Keratinocyte (primary cell): Measurements from ENCODE around the gene RNF182. TPM values are rescaled to one million over a fixed set of nuclear protein-coding genes. Genes with fewer than 3 reads are reported as not detected.

ENCODE experiments used
- DNase-seq: peaks from one replicate; pipeline ENCODE4 v3.0.0-alpha.2; 2011; ENCODE audit warnings: low read depth, missing footprints, low spot score
- FAIRE-seq: peaks from 2 replicates; lab custom pipeline; 2011; peaks lifted over from hg19 to GRCh38; lab: Jason Lieb, UNC
- H2AFZ ChIP-seq: 2 replicates; pipeline ENCODE4 v1.6.0; 2012; ENCODE audit warnings: low read length, control low read depth, inconsistent platforms; ENCODE audit not compliant: control insufficient read depth
- H3K27ac ChIP-seq: 2 replicates; pipeline ENCODE4 v1.5.1; 2011; ENCODE audit warnings: low read length; ENCODE audit not compliant: control insufficient read depth, insufficient read depth
- H3K27me3 ChIP-seq: 3 replicates; pipeline ENCODE4 v1.6.0; 2011; ENCODE audit warnings: low read length; ENCODE audit not compliant: control insufficient read depth, insufficient read depth; ENCODE audit errors: extremely low read depth
- H3K36me3 ChIP-seq, 2 experiments: 2 replicates in 1 of 2; 3 replicates in 1 of 2; pipeline ENCODE4 v1.5.1; 2011; ENCODE audit warnings: low read length in 2 of 2, mild to moderate bottlenecking in 1 of 2; ENCODE audit not compliant: control insufficient read depth in 2 of 2, insufficient read depth in 2 of 2; ENCODE audit errors: extremely low read depth in 1 of 2
- H3K4me1 ChIP-seq: 3 replicates; pipeline ENCODE4 v1.5.1; 2011; ENCODE audit warnings: low read length; ENCODE audit not compliant: control insufficient read depth, insufficient read depth; ENCODE audit errors: extremely low read depth
- H3K4me2 ChIP-seq: 3 replicates; pipeline ENCODE4 v1.6.0; 2011; ENCODE audit warnings: low read depth, low read length; ENCODE audit not compliant: control insufficient read depth, insufficient read depth; ENCODE audit errors: extremely low read depth
- H3K4me3 ChIP-seq, 3 experiments: fragments of 200-600 bp in 1 of 3; sonication (generic) in 1 of 3; 2 replicates in 2 of 3; 3 replicates in 1 of 3; pipeline ENCODE4 v1.5.1; 2011 to 2016; ENCODE audit warnings: low read length in 3 of 3, mild to moderate bottlenecking in 3 of 3, control low read depth in 2 of 3, inconsistent platforms in 1 of 3, low read depth in 1 of 3, mixed read lengths in 1 of 3, mixed run types in 1 of 3, moderate library complexity in 1 of 3; ENCODE audit not compliant: control insufficient read depth in 2 of 3, insufficient read depth in 2 of 3; ENCODE audit errors: extremely low read depth in 1 of 3
- H3K79me2 ChIP-seq: 2 replicates; pipeline ENCODE4 v1.6.0; 2012; ENCODE audit warnings: low read length; ENCODE audit not compliant: control insufficient read depth, insufficient read depth
- H3K9ac ChIP-seq: 3 replicates; pipeline ENCODE4 v1.6.0; 2011; ENCODE audit warnings: low read length; ENCODE audit not compliant: control insufficient read depth, insufficient read depth; ENCODE audit errors: extremely low read depth
- H3K9me1 ChIP-seq: 3 replicates; pipeline ENCODE4 v1.6.0; 2011; ENCODE audit warnings: low read length; ENCODE audit not compliant: control insufficient read depth, insufficient read depth; ENCODE audit errors: extremely low read depth
- H3K9me3 ChIP-seq: 2 replicates; pipeline ENCODE4 v1.5.1; 2012; ENCODE audit warnings: low read depth, low read length; ENCODE audit not compliant: control insufficient read depth
- H4K20me1 ChIP-seq: 3 replicates; pipeline ENCODE4 v1.6.0; 2011; ENCODE audit warnings: low read length; ENCODE audit not compliant: control insufficient read depth, insufficient read depth; ENCODE audit errors: extremely low read depth
- CTCF ChIP-seq, 3 experiments: IDR thresholded peaks in 1 of 3; conservative IDR thresholded peaks in 1 of 3; optimal IDR thresholded peaks in 1 of 3; 2 replicates in 2 of 3; 3 replicates in 1 of 3; pipeline versions ENCODE3 to v1.5.1; 2011; ENCODE audit warnings: low read length in 3 of 3, mild to moderate bottlenecking in 3 of 3, moderate library complexity in 2 of 3, control low read depth in 1 of 3, inconsistent platforms in 1 of 3; ENCODE audit not compliant: insufficient read depth in 2 of 3; ENCODE audit errors: extremely low read depth in 1 of 3
- EZH2 ChIP-seq: IDR thresholded peaks from one replicate; pipeline ENCODE4 v1.6.1; 2012; ENCODE audit warnings: inconsistent platforms, mild to moderate bottlenecking, low read length, moderate library complexity
- dilution Hi-C: fragments of 300-500 bp; cut with MboI; formaldehyde crosslinking; loops from one replicate; pipeline ENCODE4 v1.7.0; 2020; ENCODE audit warnings: low sequenced_read_pairs; ENCODE audit not compliant: extremely low pct_ligation_motif_present
- polyA plus RNA-seq, 5 experiments: library from polyadenylated mRNA; depleted of rRNA in 3 of 5; stranded (reverse) in 3 of 5; stranded (forward) in 1 of 5; unstranded in 1 of 5; fragments of >200 nt; gene quantifications; 1 replicate in 1 of 5; 2 replicates in 3 of 5; 3 replicates in 1 of 5; pipeline versions ENCODE4 v1.2.1 to v1.2.3, GENCODE V29; 2011 to 2012; ENCODE audit warnings: missing spikeins in 2 of 5, low read depth in 1 of 5, low replicate concordance in 1 of 5

Gene RNF182
- polyA plus RNA-seq, 1 donor (not counting 4 experiments of a cell fraction or from before 2014, with no cell fraction given) = 2.0 TPM

- H3K9me3 ChIP-seq = no peaks in the 10 kb centered on the region
- no peaks in the 10 kb centered on the region for H3K9me1 ChIP-seq
- no peaks in the 10 kb centered on the region for H3K79me2 ChIP-seq
- FAIRE-seq (peak; percentile 55), DNase-seq (no peak)
- H3K9ac ChIP-seq = no peak overlapping the region
- H3K4me3 ChIP-seq = no peak overlapping the region
- no peaks in the 10 kb centered on the region for H3K36me3 ChIP-seq
- H3K27ac ChIP-seq = no peak overlapping the region
- TF ChIP-seq EZH2 = no peak
- TF ChIP-seq CTCF (optimal IDR thresholded peaks at IDR 0.05 in 1 of 3, IDR thresholded peaks at IDR 0.05 in 1 of 3, conservative IDR thresholded peaks at IDR 0.05 in 1 of 3; ENCODE audit: extremely low read depth in 1 of 3, insufficient read depth in 2 of 3, low read length in 3 of 3) = no peak
- H2AFZ ChIP-seq = no peak overlapping the region
- no peaks in the 10 kb centered on the region for H4K20me1 ChIP-seq
- peaks cover 35% of the 10 kb centered on the region for H3K4me1 ChIP-seq
- no peaks in the 10 kb centered on the region for H3K27me3 ChIP-seq
- H3K4me2 ChIP-seq = peak overlapping the region; percentile 9
- dilution Hi-C loops = no loop called here
These were observed 10.4 kb upstream of the RNF182 start for GRCh38 chr6:13914351-13914750.

- FAIRE-seq (no peak), DNase-seq (no peak)
- Histone ChIP-seq H3K4me1 (peaks cover 35% of the 10 kb centered on the region), H4K20me1 (no peaks in the 10 kb centered on the region), H2AFZ (no peak overlapping the region), H3K4me2 (no peak overlapping the region), H3K9ac (no peak overlapping the region), H3K4me3 (no peak overlapping the region), H3K9me3 (no peaks in the 10 kb centered on the region), H3K79me2 (no peaks in the 10 kb centered on the region), H3K27ac (no peak overlapping the region), H3K9me1 (no peaks in the 10 kb centered on the region), H3K27me3 (no peaks in the 10 kb centered on the region), H3K36me3 (no peaks in the 10 kb centered on the region)
- TF ChIP-seq EZH2 (no peak), CTCF (optimal IDR thresholded peaks at IDR 0.05 in 1 of 3, IDR thresholded peaks at IDR 0.05 in 1 of 3, conservative IDR thresholded peaks at IDR 0.05 in 1 of 3; ENCODE audit: extremely low read depth in 1 of 3, insufficient read depth in 2 of 3, low read length in 3 of 3) (no peak)
- dilution Hi-C loops = no loop called here
These were observed 9.1 kb upstream of the RNF182 start for GRCh38 chr6:13915561-13916229.
